Hepatic stellate cell (primary cell): ENCODE results near the gene OVOL3.
"Not testable (repeated sequence)": the region's sequence is repeated elsewhere in the genome, so short reads cannot be mapped to it uniquely, and the experiment has no call there.

Experiments
- DNase-seq: peaks from one replicate; pipeline ENCODE4 v3.0.0; 2011; ENCODE audit warnings: low spot score

The OVOL3 gene

DNA sequence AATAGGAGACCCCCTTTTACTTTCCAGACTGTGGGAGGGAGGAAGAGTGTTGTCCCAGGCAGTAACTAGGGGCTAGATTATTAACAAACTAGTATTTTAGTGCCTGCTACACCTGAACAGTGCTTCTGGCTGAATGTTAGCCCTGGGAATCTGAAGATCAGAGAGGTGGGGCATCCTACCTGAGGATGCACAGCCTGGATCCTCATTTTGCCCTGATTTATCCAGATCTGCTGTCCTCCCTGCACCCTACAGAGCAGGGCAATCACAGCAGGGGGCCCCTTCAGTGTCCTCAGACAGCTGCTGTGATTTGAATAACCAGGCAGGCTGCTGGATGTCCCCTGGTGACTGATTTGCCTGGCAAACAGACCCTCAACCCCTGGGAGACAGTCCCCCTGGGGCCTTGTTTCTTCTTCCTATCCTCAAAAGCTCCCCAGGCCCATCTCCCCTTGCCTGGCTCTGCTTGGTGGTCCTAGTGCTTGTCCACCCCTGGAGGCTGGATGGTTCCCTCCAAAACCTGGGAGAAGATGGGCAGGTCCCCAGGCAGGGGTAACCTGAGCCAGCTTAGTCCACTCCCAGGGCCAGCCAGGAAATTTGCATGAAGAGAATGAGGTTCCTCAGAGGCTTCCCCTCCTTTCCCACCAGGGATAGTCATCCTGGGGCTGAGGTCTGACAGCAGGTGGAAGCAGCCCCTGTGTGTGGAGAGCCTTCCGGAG is at the start of gene OVOL3:
OVOL3 (plus strand) TSS at position 657 of the 713 bp plus-strand sequence. CDS start 60 bp downstream, outside the sequence.
- DNase-seq, result no peak

DNA sequence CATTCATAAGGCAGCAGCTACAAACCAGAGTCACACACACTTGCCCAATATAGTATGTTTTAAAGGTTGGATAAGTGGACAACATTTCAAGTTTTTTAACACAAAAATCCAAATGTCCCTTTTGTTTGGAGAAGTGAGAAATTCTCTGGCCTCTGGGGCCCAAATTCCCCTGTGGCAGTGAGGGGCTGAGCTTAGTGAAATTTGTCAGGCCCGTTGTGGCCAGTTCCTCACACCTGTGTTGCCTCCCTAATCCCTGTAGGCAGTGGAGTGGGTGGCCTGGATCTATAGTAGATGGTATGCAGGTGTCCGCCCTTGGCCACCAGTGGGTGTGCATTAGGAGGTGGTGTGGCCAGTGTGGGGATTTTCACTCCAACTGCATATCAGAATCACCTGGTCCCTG is 49.6 kb upstream of the OVOL3 start:
- DNase-seq, result no peak

DNA sequence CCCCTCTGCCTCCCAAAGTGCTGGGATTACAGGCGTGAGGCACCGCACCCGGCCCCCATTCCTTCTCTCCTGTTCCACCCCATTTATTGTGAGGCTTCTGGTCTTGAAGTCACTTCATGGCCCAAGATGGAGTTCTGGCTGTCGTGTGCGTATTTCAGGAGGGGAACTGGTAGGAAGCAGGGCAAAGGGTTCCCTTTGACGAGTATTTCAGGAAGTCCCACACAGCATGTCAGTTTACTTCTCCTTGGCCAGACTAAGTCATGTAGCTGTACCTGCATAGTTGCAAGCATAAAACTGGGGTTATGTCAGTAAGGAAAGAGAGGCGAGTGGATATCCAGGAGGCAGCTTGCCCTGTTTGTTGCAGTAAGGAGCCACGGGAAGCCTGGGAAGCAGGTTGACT is 46.1 kb upstream of the OVOL3 start:
- no peak for DNase-seq

DNA sequence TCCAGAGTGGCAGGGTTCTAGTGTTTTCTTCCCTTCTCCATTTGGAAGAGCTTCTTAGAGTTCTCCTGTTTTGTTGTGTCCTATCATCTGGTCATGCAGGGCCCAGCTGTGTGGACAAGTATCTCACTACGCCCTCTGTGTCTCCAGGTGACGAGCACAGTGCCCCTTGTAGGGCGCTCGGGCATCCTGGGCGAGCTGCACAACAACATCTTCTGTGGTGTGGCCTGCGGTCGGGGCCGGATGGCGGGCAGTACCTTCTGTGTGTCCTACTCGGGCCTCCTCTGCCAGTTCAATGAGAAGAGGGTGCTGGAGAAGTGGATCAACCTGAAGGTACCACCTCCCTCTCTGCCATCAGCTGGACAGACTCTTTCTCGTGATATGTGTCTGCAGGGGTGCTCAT is 43.3 kb upstream of the OVOL3 start:
- no peak for DNase-seq

DNA sequence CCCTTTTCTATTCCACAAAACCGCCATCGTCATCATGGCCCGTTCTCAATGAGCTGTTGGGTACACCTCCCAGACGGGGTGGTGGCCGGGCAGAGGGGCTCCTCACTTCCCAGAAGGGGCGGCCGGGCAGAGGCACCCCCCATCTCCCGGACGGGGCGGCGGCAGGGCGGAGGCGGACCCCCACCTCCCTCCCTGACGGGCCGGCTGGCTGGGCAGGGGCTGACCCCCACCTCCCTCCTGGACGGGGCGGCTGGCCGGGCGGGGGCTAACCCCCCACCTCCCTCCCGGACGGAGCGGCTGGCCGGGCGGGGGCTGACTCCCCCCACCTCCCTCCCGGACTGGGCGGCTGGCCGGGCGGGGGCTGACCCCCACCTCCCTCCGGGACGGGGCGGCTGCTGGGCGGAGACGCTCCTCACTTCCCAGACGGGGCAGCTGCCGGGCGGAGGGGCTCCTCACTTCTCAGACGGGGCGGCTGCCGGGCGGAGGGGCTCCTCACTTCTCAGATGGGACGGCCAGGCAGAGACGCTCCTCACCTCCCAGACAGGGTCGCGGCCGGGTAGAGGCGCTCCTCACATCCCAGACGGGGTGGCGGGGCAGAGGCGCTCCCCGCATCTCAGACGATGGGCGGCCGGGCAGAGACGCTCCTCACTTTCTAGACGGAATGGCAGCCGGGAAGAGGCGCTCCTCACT is 42.0 kb upstream of the OVOL3 start:
- not testable (repeated sequence) for DNase-seq

DNA sequence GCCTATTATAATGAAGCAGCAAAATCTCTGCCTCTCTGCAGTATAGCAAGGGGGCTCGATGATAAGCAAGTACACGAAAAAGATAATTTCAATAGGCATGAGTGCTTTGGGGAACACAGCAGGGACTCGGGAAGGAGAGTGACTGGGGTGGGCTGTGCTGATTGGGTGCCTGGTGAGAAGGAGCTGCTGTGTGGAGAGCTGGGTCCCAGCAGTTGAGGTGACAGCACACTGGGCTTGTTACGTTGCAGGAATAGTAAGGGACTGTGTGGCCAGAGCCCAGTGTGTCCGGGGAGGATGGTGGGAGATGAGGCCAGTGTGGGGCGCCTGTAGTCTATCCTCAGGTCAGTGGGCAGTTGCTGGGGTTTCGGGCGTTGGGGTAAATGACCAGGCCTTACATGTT is 38.9 kb upstream of the OVOL3 start:
- DNase-seq, result no peak

DNA sequence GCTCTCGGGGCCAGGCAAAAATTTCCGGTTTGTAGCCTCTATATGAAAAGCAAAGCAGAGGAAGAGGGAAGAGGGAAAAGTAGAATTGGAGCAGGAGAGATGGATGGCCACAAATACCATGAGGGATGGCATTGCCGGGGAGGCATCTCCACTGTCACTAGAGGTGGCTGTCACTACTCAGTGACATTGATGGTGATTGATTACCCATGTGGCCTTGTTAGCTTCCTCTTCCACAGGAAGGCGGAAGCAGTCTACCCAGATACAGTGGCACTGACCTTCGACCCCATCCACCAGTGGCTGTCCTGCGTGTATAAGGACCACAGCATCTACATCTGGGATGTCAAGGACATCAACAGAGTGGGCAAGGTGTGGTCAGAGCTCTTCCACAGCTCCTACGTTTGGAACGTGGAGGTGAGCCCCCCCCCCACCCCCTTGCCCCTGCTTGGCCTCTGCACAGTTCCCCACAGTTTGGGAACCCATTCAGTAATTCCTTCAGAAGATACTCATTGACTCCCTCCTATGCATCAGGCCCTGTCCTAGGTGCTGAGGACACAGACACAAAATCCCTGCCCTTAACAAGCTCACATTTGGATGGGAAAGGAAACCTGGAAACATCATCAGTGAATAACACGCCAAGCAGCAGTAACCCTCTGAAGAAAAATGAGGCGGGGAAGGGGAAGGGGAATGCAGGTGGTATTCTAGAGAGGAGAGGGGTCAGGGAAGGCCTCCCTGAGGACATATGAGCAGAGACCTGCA is 37.6 kb upstream of the OVOL3 start:
- no peak for DNase-seq

DNA sequence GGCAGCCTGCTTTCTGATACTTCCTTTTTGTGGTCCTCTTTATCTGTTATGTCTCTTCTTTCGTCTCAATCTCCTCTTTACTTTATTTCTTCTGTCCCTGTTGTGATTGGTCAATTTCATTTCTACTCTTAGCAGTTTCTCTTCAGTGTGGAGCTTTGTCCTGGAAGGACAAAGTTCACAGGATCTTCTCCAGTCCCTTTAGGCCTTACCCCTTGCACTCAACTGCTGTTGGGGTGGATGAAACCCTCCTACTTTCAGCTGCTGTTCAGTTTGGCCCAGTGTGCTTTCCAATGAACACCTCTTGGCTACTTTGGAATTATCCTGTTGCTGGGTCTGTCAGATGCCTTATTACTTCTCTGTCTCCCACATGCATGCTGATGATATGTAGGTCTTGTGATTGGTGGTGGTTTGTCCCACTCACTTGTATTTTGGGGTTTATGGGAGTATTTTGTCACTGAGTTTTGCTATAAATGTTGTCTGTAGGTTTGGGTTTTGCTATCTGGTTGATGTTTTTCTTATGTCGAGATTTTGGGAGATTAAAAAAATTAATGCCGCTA is 31.5 kb upstream of the OVOL3 start:
- DNase-seq, result no peak

DNA sequence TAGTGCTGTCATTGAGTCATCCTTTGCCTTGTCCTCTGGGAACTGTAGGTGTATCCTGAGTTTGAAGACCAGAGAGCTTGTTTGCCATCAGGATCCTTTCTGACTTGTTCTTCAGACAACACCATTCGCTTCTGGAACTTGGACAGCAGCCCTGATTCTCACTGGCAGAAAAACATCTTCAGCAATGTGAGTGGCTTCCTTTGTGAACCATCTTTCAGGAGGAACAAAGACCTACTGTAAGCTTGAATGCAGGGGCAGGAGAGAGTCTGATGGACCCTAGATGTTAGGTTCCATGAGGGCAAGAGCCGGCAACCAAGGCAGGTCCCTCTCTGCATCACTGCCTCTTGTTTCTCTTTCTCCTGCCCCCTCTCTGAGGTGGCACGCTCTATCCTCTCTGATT is 29.6 kb upstream of the OVOL3 start:
- no peak for DNase-seq

DNA sequence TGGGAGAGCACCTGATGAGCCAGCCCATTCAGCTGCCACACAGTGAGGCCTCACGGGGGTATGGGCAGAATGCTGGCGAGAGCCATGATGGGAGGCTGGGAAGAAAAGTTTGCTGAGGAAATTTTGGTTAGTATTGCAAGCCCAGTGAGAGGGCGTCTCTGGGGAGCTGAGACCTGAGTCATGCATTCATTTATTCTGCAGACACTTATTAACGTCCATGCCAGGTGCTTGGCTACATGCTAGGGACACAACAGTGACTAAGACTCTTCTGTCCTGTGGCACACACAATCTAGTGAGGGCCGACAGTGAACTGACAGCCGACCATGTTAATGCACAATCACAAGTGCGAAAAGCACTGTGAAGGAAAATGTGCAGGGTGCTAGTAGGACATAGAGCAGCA is 29.0 kb upstream of the OVOL3 start:
- DNase-seq, result no peak

DNA sequence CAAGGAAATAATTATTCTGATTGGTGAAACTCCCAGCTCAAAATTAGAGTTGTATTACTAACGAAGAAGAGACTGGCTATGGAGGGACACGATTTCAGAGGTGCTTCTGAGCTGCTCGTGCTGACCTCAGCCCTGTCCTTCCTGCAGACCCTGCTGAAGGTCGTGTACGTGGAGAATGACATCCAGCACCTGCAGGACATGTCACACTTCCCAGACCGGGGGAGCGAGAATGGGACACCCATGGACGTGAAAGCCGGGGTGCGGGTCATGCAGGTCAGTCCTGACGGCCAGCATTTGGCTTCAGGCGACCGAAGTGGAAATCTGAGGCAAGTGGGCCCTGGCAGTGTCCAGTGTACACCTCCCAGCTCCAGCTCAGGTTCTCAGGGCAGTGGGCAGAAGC is 28.0 kb upstream of the OVOL3 start:
- no peak for DNase-seq

DNA sequence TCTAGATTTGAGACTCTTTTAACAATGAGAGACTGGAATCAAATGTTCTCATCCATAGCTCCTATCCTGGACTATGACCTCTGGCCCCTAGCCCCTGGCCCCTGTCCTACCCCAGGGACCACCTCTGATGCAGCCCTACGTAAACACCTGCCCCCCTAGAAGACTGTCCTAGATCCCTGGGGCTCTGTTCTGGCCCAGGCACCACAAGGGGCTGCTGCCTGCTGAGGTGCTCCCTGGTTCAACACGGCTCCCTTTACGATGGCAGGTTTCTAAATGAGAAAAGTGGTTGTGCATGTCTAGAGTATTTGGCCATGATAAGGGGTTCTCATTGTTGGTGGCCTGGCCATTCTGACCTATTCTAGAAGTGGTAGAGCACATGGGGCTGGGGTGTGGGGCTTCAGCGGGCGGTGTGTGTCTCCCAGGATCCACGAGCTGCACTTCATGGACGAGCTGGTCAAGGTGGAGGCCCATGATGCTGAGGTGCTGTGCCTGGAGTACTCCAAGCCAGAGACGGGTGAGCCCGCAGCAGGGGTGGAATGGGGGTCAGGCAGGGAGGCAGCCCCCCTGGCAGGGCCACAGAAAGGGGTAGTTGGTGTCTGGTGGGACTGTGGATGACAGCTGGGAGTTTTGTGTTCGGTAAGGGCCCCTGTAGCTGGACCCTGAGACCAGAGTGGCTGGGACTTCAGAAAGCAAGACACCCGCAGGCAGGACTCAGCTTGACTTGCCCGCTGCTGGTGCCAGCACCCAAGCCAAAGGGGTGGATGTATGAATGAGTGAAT is 26.5 kb upstream of the OVOL3 start:
- DNase-seq, result no peak

DNA sequence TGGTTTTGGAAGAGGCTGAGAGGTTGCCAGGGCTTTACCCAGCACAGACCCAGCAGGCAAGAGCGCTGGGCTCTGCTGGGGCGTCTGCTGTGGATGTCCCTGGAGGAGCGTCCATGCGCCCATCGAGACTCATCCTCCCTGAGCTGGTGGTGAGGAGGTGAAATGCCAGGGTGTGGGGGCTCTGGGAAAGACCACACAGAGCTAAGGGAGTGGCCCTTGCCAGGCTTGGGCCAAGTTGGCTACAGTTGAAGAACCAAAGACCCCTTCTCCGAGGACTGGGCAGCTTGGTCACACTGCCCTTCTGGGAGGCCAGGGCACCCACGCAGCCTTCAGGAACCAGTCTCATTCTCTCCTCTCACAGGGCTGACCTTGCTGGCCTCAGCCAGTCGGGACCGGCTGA is 24.6 kb upstream of the OVOL3 start:
- no peak for DNase-seq

DNA sequence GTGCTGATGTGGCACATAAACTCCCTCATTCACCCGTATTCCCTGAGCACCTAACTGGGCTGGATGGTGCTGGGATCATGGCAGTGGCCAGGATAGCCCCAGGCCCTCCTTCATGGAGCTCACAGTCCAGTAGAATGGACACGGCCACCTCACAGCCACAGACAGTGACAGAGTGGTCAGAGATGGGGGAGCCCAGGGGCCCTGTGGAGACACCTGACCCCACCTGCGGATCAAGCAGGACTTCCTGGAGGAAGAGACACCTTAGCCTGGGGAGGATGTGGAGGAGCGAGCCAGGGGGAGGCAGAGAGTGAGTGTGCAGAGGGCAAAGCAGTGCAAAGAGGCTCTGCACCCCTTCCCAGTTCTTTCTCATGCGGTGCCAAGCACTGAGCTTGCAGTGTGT is 21.1 kb upstream of the OVOL3 start:
- DNase-seq, result no peak

DNA sequence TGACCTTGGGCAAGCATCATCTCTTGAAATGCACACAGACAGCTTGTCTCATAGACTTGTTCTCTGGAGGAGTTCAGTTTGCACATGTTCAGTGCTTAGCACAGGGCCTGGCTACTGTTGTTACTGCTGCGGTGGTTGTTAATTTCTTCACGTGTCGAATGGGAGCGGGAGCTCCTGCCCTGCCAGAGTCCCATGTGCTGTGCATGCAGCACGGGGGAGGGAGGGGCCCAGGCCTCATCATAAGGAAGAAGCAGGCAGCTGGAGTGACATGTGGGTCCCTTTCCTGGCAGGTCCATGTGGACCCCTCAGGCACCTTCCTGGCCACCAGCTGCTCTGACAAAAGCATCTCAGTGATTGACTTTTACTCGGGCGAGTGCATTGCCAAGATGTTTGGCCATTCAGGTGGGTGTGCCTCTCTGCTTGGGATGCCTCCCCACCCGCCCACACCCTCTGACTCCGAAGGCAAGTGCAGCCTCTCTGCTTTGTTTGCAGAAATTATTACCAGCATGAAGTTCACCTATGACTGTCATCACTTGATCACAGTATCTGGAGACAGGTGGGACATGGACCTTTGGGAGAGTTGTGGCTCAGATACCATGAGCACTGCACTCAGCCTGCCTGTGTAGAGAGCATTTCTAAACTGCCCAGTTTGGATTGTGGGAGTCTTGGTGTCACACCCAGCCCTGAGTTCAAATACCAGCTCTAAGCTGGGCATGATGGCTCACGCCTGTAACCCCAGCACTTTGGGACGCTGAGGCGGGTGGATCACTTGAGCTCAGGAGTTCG is 19.8 kb upstream of the OVOL3 start:
- DNase-seq, result no peak

DNA sequence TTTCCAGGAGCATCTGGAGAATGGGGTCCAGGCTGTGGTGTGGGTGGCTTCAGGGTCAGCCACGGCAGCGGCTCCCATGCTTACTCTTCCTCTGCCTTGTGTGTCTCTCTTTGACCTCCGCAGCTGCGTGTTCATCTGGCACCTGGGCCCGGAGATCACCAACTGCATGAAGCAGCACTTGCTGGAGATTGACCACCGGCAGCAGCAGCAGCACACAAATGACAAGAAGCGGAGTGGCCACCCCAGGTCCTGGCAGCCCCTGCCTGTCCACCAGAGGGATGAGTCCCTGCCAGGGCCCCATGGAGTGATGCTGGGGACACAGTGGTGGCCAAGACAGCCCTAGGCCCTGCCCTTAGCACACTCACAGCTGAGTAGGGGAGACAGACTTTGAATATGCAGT is 18.4 kb upstream of the OVOL3 start:
- DNase-seq, result no peak

DNA sequence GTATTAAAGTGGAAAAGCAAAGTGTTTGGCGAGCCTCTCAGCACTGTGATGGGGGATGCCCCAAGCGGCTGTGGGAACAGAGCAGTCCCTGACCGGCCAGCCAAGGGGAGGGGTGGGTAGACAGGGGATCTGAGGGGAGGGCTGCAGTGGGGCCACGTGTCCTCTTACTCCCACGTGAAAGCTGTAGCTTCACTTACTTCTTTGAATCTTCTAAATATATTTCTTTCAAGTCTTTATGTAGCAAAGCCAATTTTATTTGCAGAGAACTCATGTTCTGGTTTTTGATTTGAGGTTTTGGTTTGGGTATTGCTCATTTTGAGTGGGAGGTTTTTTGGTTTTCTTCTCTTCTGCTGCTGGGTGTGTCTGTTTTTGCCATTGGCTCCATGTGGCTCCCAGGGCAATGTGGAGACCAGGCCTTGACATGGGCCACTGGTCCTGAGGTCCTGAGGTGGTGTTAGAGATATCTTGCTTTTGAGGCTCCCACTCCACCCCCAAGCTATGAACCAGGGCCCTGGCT is 17.7 kb upstream of the OVOL3 start:
- no peak for DNase-seq

DNA sequence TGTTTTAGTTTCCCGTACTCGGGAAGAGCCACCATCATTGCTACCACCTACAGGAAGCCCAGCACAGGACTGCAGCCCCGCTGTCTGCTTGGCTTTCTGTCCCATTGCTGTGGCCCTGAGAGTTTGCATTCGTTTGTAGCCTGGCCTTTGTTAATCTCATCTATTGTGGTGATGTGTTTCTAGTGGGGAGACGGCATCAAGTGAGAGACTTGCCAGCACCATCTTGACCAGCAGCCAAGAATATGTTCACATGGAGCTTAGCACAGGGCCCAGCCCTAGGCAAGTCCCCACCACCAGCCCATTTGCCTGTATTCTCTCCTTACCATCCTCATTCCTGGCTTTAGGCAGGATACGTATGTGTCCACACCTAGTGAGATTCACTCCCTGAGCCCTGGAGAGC is 17.3 kb upstream of the OVOL3 start:
- DNase-seq, result no peak

DNA sequence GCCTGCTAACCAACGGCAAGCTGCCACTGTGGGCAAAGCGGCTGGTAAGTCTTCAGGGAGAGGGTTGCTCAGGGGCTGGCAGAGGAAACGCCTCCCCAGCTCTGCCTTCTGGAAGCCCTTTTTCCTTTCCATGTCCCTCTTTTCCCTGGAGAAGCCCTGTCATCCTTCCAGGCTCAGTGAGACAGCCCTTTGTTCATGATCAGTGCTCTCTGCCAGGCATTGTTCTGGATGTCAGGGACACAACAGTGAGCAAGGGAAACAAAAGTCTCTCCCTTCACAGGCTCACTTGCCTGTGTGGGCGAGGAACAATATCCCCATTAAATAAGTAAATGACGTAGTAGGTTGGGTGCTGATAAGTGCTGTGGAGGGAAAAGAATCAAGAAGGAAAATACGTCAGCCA is 13.9 kb upstream of the OVOL3 start:
- no peak for DNase-seq

DNA sequence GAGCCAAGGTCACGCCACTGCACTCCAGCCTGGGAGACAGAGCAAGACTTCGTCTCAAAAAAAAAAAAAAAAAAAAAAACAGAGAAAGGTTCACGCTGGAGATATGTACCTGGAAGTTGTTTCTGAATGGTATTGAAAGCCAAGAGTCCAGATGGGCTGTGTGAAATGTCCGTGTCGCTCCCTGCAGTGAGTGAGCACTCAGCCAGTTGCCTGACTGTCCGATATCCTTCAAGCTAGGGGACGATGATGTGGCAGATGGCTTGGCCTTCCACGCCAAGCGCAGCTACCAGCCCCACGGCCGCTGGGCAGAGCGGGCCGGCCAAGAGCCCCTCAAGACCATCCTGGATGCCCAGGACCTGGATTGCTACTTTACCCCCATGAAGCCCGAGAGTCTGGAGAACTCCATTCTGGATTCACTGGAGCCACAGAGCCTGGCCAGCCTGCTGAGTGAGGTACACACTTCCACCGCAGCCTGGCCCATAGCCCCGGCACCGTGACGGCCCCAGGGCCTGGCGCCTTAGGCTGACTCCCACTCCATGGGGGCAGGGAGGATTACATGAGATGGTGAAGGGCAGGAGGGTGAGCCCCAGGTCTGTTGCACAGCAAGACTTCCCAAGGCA is 11.7 kb upstream of the OVOL3 start:
- no peak for DNase-seq

DNA sequence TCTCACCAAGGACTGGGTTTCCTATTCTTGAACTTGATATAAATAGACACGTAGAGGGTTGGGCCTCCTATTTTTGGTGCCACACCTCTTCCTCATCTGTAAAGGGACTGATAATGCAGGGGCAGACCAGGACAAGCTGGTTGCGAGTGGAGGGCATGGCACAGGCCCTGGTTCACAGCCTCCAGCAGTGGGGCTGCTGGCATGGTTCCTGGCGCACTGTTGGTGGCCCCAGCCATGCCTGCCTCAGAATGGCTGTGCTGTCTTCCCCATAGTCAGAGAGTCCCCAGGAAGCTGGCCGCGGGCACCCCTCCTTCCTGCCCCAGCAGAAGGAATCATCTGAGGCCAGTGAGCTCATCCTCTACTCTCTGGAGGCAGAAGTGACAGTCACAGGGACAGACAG is 10.5 kb upstream of the OVOL3 start:
- DNase-seq, result no peak
